ENCODE measurements around the gene TMEM255A.

TMEM255A gene

DNA sequence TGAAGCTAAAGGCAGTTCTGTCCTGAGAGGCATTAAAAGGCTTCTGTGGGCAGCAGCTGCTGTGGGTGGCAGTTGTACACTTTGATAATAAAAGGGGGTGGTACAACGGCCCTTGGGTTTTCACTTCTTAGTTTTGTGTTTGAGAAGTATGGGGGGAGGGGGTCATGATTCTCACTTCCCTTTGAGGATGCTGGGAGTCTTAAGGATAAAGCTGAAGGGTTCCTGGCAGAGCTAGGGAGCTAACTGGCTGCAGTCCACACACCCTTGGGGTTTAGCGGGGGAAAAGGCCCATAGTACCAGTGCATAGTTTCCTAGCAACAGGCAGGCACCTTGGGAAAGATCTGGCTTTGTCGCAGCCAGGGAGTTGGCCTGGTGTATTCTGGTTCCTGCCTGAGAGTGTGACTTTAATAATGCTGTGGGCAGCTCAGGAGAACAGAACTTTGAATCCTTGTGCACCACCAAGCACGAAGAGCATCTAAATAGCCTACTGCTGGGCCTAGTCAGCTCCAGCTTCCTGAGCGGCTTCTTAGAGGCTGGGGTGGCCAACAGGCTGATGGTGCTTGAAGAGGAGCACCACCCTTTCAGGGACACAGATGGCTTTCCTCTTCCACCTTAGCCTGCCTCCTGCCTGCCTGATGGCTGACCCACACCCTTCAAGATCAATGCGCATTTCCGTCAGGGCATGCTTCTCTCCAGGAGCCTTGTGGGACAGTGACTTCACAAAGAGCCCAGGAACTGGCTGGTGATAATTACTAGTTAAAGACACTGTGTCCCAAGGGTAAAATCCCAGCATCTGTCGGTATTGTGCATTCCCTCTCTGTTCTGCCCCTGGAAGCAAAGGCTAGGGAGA is 48.2 kb downstream of the TMEM255A start:
- no peak for DNase-seq

DNA sequence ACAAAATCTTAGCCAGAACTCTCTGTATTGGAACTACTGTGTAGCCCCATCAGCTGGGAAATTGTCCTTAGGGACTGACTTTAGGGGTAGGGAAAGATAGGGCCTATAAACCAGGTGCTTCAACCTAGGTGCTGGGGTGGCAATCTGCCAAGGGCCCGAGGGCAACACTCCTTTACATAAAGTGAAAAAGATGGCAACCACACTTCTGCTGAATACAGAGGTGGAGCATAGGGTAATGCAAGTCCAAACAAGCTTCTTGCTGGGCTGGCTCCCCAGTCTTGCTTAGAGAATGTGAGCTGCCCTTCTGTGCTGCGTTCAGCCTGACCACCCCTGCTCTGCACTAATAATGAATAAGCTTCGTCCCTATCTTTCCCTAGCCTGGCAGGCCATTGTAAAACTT is 50.9 kb downstream of the TMEM255A start:
- DNase-seq: no peak

DNA sequence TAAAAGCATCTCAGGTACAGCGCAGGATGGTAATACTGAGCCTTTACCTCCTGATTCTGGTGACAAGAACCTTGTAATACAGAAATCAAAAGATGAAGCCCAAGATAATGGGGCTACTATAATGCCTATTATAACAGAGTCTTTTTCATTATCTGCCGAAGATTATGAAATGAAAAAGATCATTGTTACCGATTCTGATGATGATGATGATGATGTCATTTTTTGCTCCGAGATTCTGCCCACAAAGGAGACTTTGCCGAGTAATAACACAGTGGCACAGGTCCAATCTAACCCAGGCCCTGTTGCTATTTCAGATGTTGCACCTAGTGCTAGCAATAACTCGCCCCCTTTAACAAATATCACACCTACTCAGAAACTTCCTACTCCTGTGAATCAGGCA is 57.5 kb downstream of the TMEM255A start:
- DNase-seq: no peak

DNA sequence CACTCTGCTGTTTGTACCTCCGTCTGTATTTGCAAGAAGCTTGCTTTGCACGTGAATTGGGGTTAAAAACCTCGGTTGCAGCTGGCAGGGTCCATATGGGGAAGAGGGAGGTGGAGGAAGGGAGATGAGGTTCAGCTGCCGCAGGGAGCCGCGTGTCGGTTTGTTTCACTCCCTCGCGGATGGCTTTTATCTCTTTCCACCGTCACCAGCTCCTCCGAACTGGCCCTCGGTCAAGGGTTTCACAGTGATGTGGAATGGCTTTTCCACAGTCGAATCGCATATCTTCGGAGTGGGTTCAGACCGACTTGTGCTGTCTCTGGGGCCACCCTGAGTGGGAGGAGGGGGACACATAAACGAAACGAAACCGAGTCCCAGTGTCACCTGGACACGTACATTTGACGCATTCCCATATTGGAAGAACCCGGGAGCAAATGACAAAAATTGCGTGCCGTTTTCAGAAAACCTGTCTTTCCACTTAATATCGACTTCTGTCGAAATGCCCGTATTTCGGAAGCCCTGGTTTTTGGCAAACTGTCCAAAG is 59.7 kb downstream of the TMEM255A start:
- peak; percentile 38 for DNase-seq

DNA sequence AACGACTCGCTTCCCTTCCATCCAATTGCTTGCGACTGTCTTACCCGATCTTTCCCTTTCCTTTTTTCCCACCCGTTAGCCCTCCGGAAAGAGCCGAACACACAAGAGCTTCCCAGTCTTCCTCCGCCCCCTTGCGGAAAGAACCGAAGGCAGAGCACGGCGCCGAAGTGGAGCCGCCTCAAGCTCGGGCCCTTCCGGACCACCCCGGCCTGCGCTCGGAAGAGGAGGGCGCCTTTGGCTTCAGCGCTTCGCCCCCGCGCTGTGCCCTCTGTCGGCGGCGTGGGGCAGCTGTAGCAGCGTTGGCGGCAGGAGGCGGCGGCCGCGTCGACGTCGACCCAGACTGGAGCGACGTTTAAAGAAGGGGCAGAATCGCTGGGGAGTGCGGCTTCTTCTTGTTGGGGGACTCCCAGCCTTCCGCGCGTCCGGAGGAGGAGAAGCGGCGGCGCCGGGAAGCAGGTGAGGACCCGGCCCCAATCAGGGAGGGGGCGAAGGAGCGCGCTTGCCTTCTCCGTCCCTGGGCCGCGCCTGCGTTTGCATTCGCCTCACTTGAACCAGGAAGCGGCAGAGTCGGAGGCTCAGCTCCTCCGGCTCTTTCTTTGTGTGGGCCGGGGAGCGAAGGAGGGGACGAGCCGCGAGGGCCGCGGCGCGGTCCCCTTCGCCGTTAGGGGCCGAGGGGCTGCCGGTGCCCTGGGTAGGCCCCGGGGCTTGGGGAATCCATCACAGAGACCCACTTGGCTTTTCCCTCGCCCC is 60.6 kb downstream of the TMEM255A start, which contains the start of gene ZBTB33:
ZBTB33 (plus strand) TSS at position 291 of the 750 bp plus-strand sequence. CDS start 2,604 bp downstream, outside the sequence.
- peak; percentile 96 for DNase-seq

- DNase-seq: peak; percentile 83
These were observed 66.3 kb downstream of the TMEM255A start for GRCh38 chrX:120244735-120245498.

DNA sequence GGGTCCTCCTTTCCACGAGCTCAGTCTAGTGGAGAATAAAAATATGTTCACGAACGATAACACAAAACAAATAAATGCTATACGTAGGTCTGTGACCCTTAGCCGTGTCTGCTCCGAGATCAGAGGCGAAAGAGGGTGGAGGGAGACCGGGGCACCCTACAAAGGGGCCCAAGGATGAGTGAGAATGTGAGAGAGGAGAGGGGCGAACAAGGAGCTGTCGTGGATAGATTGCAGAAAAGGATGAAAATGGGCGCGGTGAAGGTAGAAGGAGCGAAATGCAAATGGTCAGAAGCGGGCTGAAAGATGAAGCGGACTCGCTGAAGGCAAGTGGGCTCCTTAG is 66.9 kb downstream of the TMEM255A start:
- no peak for DNase-seq

- DNase-seq: no peak
These were observed 68.4 kb downstream of the TMEM255A start for GRCh38 chrX:120242813-120243212.

DNA sequence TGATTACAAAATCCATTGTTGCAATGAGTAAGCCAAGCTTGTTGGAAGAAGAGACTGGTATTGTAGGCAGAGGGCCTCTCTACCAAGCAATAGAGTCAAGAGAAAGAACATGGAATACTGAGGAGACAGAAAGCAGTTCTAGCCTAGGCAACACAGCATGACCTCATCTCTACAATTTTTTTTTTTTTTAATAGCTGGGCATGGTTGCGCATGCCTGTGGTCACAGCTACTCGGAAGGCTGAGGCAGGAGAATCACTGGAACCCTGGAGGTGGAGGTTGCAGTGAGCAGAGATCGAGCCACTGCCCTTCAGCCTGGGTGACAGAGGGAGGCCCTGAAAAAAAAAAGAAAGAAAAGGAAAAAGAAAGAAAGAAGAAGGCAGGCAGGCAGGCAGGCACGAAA is 72.3 kb downstream of the TMEM255A start:
- no peak for DNase-seq

DNA sequence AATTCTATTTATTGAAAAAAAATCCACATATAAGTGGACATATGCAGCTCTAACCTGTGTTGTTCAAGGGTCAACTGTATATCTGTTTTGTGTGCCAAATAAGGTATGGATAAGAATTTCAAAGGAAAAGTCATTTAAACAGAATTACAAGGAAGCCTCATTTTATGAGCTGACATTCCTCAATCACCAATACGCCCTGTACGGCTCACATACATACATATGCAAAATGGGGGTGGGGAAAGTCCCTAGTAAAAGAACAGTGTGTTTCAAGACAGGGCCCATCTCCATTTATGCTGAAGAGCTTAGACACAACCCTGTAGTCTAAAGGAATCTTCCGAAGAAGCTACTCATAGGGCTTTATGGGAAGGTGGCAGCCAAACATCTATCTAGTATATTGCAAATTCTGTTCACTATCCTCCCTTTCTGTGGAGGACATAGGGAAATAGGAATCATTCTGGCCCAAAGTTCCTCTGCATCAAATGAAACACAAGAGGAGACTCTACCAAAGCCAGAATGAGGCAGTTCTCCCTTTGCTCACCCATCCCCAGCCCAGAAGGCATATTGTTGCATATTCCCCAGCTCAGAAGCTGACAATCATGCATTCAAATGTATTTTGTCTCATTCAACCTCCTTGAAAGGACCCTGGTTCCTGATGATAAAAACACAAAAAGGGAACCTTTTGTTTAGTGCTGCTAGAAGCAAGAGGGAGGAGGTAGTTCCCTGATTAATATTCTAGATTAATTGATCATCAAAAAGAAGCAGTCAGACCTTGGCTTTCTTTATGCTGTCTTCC is 74.4 kb downstream of the TMEM255A start:
- no peak for DNase-seq

- no peak for DNase-seq
These were observed 76.0 kb downstream of the TMEM255A start for GRCh38 chrX:120235284-120235683.

- DNase-seq: no peak
These were observed 82.9 kb downstream of the TMEM255A start for GRCh38 chrX:120228187-120228908.

DNA sequence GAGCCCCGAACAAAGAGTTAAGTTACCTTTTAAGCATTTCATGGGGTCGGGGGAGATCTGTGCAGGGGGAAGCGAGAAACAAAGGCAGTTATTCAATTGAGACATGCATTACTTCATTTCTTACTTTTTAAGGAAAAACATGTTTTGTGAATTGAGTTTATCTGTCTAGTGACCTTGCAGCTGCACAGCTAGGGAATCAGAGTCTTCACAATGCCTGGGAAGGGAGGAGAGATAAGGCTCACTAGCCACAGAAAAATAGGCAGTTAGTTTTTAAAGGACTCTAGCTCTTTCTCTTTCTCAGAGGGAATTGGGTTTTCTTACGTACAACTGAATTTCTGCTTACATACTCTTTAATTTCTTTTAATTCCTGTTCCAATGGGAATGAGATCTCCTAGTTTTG is 86.9 kb downstream of the TMEM255A start:
- no peak for DNase-seq

DNA sequence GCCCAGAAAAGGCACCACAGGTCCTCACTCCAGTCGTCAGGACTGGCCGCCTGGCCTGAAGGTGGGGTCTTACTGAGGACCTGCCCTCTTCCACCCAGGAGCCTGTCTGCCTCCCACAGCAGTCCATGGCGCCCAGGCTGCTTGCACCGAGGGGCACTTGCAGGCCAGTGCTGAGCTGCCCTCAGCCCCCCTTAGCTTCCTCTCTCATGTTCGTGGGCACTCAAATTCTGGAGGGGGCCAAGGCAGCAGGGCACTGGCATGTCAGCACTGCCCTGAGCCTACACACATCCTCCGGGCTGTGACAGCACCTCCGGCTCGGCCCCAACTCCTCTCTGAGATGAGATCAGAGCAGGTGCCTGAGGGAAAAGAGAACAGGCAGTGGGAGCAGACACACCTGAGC is 87.9 kb downstream of the TMEM255A start:
- no peak for DNase-seq

GRCh38 chrX:120213438-120214265 is 97.6 kb downstream of the TMEM255A start:
- peak; percentile 54 for DNase-seq

All from right hindlimb (tissue), 1 donor.